IPS-NIHi11 (cell line): Measurements from ENCODE around the gene FASN.

ENCODE experiments used
- DNase-seq: peaks from one replicate; pipeline ENCODE4 v3.0.0; 2012; ENCODE audit warnings: mixed read lengths, low spot score

Gene FASN

GRCh38 chr17:82087961-82088837, 9.8 kb downstream of the FASN start:
- no peak for DNase-seq

DNA sequence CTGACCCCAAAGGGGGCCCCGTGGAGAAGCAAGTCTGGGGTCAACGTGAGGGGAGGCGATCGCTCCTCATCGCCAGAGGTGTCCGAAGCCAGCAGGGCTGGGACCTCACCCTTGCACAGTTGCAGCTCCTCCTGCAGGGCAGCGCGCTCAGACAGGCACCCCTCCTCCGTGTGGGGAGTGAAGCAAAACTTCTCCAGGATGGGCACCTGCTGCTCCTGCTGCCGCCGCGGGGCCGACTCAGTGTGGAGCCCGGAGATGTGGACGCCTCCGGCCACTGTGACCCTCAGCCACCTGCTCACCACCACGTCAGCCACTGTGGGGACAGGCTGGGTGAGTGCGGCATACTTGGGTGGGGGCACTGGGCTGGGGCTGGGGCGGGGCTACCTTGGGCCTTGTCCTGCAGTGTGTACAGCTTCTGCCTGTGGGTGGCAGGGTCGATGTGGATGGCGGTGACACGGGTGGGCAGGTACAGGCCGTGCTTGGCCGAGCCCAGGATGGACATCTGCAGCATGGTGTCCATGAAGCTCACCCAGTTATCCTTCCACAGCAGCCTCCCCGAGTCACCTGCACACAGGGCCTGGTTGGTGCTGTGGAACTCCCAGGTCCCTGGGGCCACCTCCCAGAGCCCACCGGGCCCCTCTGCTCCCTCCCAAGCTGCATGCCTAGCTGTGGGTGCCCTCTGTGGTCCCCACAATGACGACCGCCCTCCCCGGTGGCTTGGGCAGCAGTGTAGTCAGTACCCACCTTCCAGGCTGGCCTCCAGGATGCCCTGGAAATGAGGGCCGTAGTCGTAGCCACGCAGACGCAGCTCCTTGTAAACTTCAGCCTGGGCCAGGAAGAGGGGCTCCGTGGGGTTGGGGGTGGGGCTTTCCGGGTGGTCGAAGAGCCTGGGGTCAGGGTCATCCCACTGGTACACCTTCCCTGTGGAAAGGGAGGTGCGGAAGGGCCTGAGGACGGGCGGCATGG, 10.8 kb downstream of the FASN start:
- no peak for DNase-seq

DNA sequence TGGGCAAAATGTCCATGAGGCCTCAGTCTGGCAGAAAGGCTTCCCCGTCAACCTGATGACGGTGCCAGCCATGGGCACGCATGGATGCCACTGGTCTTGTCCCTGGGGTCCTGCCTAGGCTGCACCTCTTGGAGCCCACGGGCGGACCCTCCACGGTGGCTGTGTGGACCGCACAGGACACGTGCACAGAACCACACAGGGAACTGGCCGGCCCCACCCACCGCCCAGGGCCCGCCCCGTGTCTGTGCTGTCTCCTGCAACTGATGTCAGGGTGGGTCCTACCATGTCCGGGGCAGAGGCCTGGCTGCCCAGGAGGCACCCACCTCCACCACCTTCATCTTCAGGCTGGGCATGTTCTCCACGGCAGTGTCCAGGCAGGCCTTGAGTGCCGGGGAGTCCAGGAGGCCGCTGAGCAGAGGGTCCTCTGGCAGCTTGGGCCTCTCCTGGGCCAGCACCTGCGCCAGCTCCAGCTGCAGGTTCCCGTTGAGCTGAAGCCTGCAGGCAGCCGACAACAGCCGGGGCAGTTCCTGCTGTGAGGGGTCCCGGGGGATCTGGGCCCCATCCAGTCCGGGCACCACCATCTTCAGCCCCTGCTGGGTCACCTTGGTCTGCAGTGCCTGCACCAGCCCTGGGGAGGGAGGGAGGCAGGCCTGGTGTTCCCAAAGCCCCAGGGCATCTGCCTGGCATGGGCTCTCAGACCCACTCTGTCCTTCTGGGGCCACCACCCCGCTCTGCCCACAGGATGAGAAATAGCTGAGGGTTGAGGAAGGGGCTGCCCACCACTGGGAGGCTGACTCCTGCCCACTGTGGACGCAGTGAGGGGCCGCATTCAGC, 11.9 kb downstream of the FASN start:
- DNase-seq, result no peak

GRCh38 chr17:82085031-82085861, 12.8 kb downstream of the FASN start:
- no peak for DNase-seq

- DNase-seq, result no peak
Measured at GRCh38 chr17:82084373-82085030, 13.5 kb downstream of the FASN start.

DNA sequence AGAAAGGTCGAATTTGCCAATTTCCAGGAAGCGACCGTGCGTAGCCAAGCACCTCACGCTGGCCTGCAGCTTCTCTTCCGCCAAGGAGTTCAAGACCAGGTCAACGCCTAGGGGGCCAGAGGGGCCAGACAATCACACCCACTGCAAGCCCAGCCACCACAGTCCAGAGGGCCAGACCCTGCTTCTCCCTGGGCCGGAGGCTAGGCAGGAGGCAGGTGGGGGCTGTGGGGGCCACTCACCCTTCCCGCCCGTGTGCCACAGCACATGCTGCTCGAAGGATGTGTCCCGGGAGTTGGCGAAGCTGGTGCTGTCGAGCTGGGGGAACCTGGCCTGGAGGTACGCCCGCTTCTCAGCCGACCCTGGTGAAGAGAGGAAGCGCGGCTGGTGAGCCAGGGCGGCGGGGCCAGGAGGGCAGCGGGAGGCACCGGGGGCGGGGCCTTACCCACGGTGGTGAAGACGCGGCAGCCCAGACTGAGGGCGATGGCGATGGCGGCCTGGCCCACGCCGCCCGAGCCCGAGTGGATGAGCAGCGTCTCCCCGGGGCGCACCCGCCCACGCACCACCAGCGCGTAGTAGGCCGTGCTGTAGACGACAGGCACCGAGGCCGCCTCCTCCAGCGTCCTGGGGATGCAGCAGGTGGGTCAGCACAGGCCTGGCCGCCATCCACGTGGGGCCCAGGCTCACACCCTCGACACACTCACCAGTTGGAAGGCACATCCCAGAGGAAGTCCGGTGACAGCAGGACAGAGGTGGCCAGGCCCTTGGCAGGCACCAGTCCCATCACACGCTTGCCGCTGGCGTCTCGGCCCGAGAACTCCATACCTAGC, 14.3 kb downstream of the FASN start:
- no peak for DNase-seq

DNA sequence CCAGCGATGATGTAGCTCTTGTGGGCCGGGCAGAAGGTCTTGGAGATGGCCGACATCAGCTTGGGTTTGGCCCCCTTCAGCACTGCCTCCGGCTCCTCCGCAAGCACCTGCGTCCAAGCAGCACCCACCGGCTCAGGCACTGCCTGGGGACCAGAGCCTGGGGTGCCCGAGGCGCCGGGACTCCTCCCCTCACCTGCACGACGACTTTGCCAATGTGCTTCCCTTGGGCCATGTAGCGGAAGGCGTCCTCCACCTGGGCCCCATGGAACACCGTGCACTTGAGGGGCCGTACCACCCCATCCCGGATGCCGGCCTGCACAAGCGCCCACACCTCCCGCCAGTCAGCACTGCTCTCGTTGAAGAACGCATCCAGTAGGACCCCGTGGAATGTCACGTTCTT, 15.0 kb downstream of the FASN start:
- no peak for DNase-seq

DNA sequence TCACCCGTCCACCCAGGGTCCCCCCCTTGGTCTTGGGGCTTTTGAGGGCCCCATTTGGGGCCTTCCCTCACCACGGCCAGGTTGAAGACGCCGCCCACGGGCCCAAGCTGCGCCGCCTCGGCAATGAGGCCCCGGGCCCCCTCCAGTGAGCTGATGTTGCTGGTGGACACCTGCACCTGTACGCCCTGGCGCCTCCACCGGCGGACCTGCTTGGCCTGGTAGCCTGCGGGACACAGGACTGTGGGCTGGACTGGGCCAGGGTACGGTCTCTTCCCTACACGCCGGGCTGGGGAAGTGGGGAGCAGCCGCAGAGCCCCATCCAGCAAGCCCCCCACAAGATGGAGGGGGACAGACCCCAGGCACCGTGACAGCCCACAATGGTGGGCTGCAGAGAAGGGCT, 15.6 kb downstream of the FASN start:
- no peak for DNase-seq

DNA sequence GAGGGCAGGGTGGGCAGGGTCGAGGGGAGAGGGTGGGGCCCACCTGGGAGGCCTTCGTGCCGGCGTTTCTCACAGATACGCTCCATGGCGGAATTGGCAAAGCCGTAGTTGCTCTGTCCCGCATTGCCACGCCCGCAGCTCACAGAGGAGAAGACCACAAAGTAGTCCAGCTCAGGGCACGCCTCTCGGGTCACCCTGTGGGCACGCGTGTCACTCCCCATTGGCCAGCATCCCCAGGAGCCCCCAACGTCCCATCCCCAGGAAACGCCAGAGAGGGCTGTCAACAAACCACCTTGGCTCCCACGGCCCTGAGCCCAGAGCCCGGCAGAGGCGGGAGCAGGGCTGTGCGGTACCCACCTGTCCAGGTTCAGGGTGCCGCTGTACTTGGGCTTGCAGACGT, 16.1 kb downstream of the FASN start:
- no peak for DNase-seq

DNA sequence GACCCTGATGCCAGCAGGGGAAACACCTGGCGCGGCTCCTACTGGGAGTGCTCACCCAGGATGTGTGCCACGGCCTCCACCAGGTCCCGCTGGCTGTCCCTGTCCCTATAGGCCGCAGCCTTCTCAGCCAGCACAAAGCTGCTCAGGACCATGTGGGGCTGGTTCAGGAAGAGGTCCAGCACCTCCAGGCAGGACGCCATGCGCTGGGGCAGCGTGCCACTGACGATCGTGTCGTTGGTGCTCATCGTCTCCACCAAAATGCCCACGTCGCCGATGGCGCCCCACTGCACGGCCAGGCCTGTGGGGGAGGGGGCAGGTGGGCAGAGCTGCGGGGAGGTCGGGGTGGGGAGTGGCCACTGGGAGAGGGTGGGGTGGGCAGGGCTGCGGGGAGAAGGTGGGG, 16.5 kb downstream of the FASN start:
- no peak for DNase-seq

DNA sequence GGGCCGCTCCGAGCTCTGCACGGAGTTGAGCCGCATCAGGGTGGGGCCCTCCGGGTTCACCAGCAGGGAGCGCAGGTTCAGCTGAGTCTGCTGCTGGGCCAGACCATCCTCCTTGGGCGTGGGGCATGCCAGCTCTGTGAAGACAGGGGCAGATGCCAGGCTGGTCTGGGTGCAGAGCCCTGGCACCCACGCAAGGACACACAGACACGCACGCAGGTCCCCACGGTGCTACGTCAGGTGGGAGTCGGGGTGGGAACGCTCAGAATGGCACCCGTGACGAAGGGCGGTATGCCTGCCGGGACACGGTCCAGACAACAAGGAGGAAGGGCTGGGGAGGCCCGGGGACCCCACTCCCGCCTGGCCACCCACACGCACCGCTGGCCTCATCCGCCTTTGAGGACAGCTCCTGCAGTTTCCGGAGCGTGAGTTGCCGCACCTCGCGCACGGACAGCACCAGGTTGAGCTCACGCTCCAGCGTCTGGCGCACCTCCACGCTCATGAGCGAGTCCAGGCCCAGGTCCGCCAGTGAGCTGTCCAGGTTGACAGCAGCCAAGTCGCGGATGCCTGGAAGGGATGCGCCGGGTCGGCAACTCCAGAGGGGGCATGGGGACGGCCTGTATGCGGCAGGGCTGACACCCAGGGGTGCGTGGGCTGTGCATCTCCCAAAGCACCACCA, 17.1 kb downstream of the FASN start:
- no peak for DNase-seq

- DNase-seq, result no peak
Measured at GRCh38 chr17:82080048-82080788, 17.8 kb downstream of the FASN start.

GRCh38 chr17:82079001-82079677, 18.9 kb downstream of the FASN start:
- no peak for DNase-seq

GRCh38 chr17:82078433-82078832, 19.6 kb downstream of the FASN start:
- DNase-seq, result no peak

DNA sequence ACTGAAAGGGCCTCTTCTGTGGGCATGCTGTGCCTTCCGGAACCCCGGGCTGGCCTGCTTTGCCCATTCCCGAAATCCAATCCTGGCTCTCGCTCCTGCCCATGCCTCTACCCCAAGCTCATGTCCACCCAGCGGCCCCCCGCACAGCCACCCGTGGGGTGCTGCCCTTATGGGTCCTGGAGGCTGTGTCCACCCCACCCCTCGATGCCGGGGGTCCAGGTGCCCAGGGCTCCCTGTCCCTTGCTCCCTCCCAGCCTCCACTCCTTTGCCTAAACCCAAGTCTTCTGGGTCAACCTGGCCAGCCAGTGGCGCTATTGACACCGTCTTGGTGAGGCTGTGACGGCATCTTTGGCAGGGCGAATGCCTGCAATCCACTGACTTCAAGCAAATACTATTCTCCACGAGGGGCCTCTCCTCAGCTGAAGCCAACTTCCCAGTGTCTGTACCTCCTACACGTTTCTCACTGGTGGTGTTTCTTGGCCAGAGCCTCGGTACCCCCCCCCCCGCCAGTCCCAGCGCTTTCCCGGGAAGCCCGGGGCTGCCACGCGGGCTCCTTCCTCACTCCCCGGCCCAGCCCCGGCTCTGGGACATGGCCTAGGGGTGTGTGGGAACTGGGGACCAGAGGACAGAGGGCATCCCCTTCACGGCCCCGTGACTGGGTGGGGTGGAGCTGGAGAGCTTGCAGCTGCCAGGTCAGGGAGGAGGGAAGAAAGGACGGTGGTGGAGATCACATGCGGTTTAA, 20.2 kb downstream of the FASN start:
- DNase-seq, result no peak

DNA sequence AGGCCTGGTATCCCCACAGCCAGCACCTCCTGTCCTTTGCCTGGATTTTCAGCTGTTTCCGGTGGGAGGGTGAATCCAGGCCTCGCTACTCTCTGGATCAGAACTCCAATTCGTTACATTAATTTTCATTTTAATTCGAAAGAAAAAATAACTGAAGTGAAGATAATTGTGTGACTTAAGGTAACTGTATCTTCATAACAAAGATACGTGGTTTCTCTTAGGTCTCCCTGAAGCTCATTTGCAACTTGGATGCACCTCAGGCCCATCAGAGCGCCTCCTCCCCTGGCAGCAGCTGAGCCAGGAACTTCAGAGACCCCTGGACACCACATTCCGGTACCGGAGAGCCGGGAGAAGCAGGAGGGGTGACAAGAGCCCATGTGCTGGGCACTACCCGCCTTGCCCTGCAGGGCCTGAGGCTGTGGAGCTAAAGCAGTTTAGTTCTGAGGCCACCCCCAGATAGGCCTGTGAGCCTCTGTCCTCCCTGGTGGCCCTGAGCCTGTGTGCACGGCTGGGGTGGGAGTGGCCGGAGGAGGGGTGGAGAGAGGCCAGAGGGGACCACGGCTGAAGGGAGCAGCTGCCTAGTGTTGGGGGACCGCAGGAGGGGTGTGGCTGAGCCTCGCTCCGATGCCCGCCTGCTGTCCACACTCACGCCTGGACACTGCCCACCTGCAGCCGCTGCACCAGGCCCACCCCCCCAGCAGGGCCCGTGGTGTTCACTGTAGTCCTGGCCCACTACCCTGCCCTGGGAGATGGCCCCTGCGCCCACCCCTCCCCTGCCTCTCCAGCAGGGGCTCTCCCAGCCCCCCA, 21.0 kb downstream of the FASN start:
- DNase-seq, result no peak
